ENCODE measurements around the gene DUXB.

Gene DUXB

DNA sequence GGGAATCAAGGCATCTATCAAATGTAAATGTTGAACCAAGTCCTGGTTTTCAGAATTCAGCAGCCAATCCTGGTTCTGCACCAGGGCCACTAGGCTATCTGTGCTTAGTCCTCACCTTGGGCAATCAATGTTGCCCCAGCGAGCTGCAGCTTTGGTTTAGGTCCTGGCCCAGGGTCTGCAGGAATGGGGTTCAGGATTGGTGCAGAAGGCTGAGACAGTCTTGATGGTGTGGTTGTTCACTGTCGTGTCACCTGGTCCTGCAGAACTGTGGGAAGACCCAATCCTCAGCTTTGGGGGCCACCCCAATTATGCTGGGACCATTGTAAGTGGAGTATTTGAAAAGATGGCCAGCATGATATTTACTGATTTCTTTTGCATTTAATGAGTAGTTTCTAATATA is 43.1 kb downstream of the DUXB start:
- no peaks in the 10 kb centered on the region for H3K27me3 ChIP-seq (ENCODE audit: insufficient read depth, low read length, poor library complexity)
- H3K9ac ChIP-seq (ENCODE audit: low read length), result no peak overlapping the region
- no CpG with 5 or more reads among the region's 2 CpGs for WGBS (ENCODE audit: extremely low coverage, insufficient coverage, low lambda C conversion rate)
- no peak overlapping the region for H3K56ac ChIP-seq (ENCODE audit: low read length)
- H3K79me2 ChIP-seq (ENCODE audit: control insufficient read depth, insufficient read depth, low read length), result no peaks in the 10 kb centered on the region
- H4K8ac ChIP-seq (ENCODE audit: low read depth, low read length), result no peak overlapping the region
- H2BK15ac ChIP-seq (replicated peaks; ENCODE audit: low read depth), result no peak overlapping the region
- H3K79me1 ChIP-seq (ENCODE audit: low read length), result peaks cover 2% of the 10 kb centered on the region
- H4K5ac ChIP-seq (ENCODE audit: low read length), result no peak overlapping the region
- no peak overlapping the region for H3K4ac ChIP-seq (ENCODE audit: low read depth, low read length)
- no peak overlapping the region for H2AK5ac ChIP-seq (ENCODE audit: low read length)
- no peak overlapping the region for H3K4me3 ChIP-seq (ENCODE audit: low read length)
- no peak overlapping the region for H3K27ac ChIP-seq (ENCODE audit: low read depth, low read length)
- no peaks in the 10 kb centered on the region for H3K36me3 ChIP-seq (ENCODE audit: control insufficient read depth, insufficient read depth, low read length)
- no peak overlapping the region for H3K18ac ChIP-seq (ENCODE audit: low read length)
- no peaks in the 10 kb centered on the region for H3K4me1 ChIP-seq (ENCODE audit: control insufficient read depth, low read depth, low read length)
- no peak overlapping the region for H3K23ac ChIP-seq (ENCODE audit: low read length)
- H3K4me2 ChIP-seq (ENCODE audit: low read length), result no peak overlapping the region
- no peak overlapping the region for H2BK120ac ChIP-seq (ENCODE audit: low read depth, low read length)
- DNase-seq, result no peak
- no peak overlapping the region for H2BK5ac ChIP-seq (ENCODE audit: low read length)

GRCh38 chr16:75653922-75654321 is 47.3 kb downstream of the DUXB start:
- H2BK120ac ChIP-seq (ENCODE audit: low read depth, low read length), result no peak overlapping the region
- no peak overlapping the region for H3K23ac ChIP-seq (ENCODE audit: low read length)
- peaks cover 3% of the 10 kb centered on the region for H3K4me1 ChIP-seq (ENCODE audit: control insufficient read depth, low read depth, low read length)
- H3K9ac ChIP-seq (ENCODE audit: low read length), result no peak overlapping the region
- H3K4me3 ChIP-seq (ENCODE audit: low read length), result no peak overlapping the region
- H2BK5ac ChIP-seq (ENCODE audit: low read length), result no peak overlapping the region
- peaks cover 24% of the 10 kb centered on the region for H3K79me2 ChIP-seq (ENCODE audit: control insufficient read depth, insufficient read depth, low read length)
- no peak overlapping the region for H2AK5ac ChIP-seq (ENCODE audit: low read length)
- peaks cover 3% of the 10 kb centered on the region for H3K79me1 ChIP-seq (ENCODE audit: low read length)
- H4K5ac ChIP-seq (ENCODE audit: low read length), result no peak overlapping the region
- WGBS (ENCODE audit: extremely low coverage, insufficient coverage, low lambda C conversion rate), result no CpG with 5 or more reads among the region's 1 CpG
- no peaks in the 10 kb centered on the region for H3K27me3 ChIP-seq (ENCODE audit: insufficient read depth, low read length, poor library complexity)
- no peak overlapping the region for H3K4ac ChIP-seq (ENCODE audit: low read depth, low read length)
- no peak overlapping the region for H3K27ac ChIP-seq (ENCODE audit: low read depth, low read length)
- H3K56ac ChIP-seq (ENCODE audit: low read length), result no peak overlapping the region
- H3K36me3 ChIP-seq (ENCODE audit: control insufficient read depth, insufficient read depth, low read length), result no peaks in the 10 kb centered on the region
- no peak overlapping the region for H3K4me2 ChIP-seq (ENCODE audit: low read length)
- no peak overlapping the region for H4K8ac ChIP-seq (ENCODE audit: low read depth, low read length)
- no peak overlapping the region for H2BK15ac ChIP-seq (replicated peaks; ENCODE audit: low read depth)
- no peak overlapping the region for H3K18ac ChIP-seq (ENCODE audit: low read length)
- no peak for DNase-seq

GRCh38 chr16:75648265-75649076 is 52.8 kb downstream of the DUXB start:
- Histone ChIP-seq H3K79me1 (ENCODE audit: low read length) (peaks cover 10% of the 10 kb centered on the region), H3K4me3 (ENCODE audit: low read length) (peak overlapping the region; percentile 95), H3K27ac (ENCODE audit: low read depth, low read length) (peak overlapping the region; percentile 57), H4K8ac (ENCODE audit: low read depth, low read length) (no peak overlapping the region), H2AK5ac (ENCODE audit: low read length) (no peak overlapping the region), H3K79me2 (ENCODE audit: control insufficient read depth, insufficient read depth, low read length) (peaks cover 63% of the 10 kb centered on the region), H3K4ac (ENCODE audit: low read depth, low read length) (peak overlapping the region; percentile 64), H3K23ac (ENCODE audit: low read length) (no peak overlapping the region), H2BK5ac (ENCODE audit: low read length) (peak overlapping the region; percentile 12), H3K18ac (ENCODE audit: low read length) (peak overlapping the region; percentile 62), H3K56ac (ENCODE audit: low read length) (peak overlapping the region; percentile 98), H2BK15ac (replicated peaks; ENCODE audit: low read depth) (no peak overlapping the region), H3K27me3 (ENCODE audit: insufficient read depth, low read length, poor library complexity) (no peaks in the 10 kb centered on the region), H3K36me3 (ENCODE audit: control insufficient read depth, insufficient read depth, low read length) (no peaks in the 10 kb centered on the region), H3K4me1 (ENCODE audit: control insufficient read depth, low read depth, low read length) (peaks cover 3% of the 10 kb centered on the region), H2BK120ac (ENCODE audit: low read depth, low read length) (no peak overlapping the region), H3K4me2 (ENCODE audit: low read length) (peak overlapping the region; percentile 85), H4K5ac (ENCODE audit: low read length) (no peak overlapping the region), H3K9ac (ENCODE audit: low read length) (peak overlapping the region; percentile 92)
- no CpG with 5 or more reads among the region's 62 CpGs for WGBS (ENCODE audit: extremely low coverage, insufficient coverage, low lambda C conversion rate)
- DNase-seq, result peak; percentile 87

- H4K5ac ChIP-seq (ENCODE audit: low read length), result no peak within 1 kb of the TSS
- no CpG with 5 or more reads among the region's 76 CpGs for WGBS (ENCODE audit: extremely low coverage, insufficient coverage, low lambda C conversion rate)
- peak within 1 kb of the TSS; percentile 62 for H3K18ac ChIP-seq (ENCODE audit: low read length)
- no peak within 1 kb of the TSS for H2BK120ac ChIP-seq (ENCODE audit: low read depth, low read length)
- H3K56ac ChIP-seq (ENCODE audit: low read length), result peak within 1 kb of the TSS; percentile 98
- peak within 1 kb of the TSS; percentile 83 for H3K4ac ChIP-seq (ENCODE audit: low read depth, low read length)
- DNase-seq, result peak; percentile 97
- peak within 1 kb of the TSS; percentile 21 for H2BK5ac ChIP-seq (ENCODE audit: low read length)
- no peaks in the 10 kb centered on the region for H3K27me3 ChIP-seq (ENCODE audit: insufficient read depth, low read length, poor library complexity)
- H2BK15ac ChIP-seq (replicated peaks; ENCODE audit: low read depth), result no peak within 1 kb of the TSS
- H3K9ac ChIP-seq (ENCODE audit: low read length), result peak within 1 kb of the TSS; percentile 98
- peaks cover 3% of the 10 kb centered on the region for H3K4me1 ChIP-seq (ENCODE audit: control insufficient read depth, low read depth, low read length)
- peak within 1 kb of the TSS; percentile 98 for H3K4me3 ChIP-seq (ENCODE audit: low read length)
- H2AK5ac ChIP-seq (ENCODE audit: low read length), result no peak within 1 kb of the TSS
- peak within 1 kb of the TSS; percentile 68 for H3K23ac ChIP-seq (ENCODE audit: low read length)
- H3K4me2 ChIP-seq (ENCODE audit: low read length), result peak within 1 kb of the TSS; percentile 96
- H3K36me3 ChIP-seq (ENCODE audit: control insufficient read depth, insufficient read depth, low read length), result no peaks in the 10 kb centered on the region
- H3K79me2 ChIP-seq (ENCODE audit: control insufficient read depth, insufficient read depth, low read length), result peaks cover 65% of the 10 kb centered on the region
- peaks cover 10% of the 10 kb centered on the region for H3K79me1 ChIP-seq (ENCODE audit: low read length)
- H3K27ac ChIP-seq (ENCODE audit: low read depth, low read length), result peak within 1 kb of the TSS; percentile 57
- H4K8ac ChIP-seq (ENCODE audit: low read depth, low read length), result no peak within 1 kb of the TSS
Measured at GRCh38 chr16:75647492-75648264, 53.6 kb downstream of the DUXB start, which contains the start of the genes KARS1 and TERF2IP. Gene KARS1 (minus strand): TSS chr16:75647665. CDS start chr16:75647639, 26 bp downstream. Gene TERF2IP (plus strand): TSS chr16:75647773. CDS start chr16:75647883, 110 bp downstream.

- H2BK120ac ChIP-seq (ENCODE audit: low read depth, low read length), result no peak overlapping the region
- H3K79me1 ChIP-seq (ENCODE audit: low read length), result peaks cover 14% of the 10 kb centered on the region
- H3K9ac ChIP-seq (ENCODE audit: low read length), result peak overlapping the region; percentile 98
- no peaks in the 10 kb centered on the region for H3K36me3 ChIP-seq (ENCODE audit: control insufficient read depth, insufficient read depth, low read length)
- H2BK5ac ChIP-seq (ENCODE audit: low read length), result peak overlapping the region; percentile 21
- H4K5ac ChIP-seq (ENCODE audit: low read length), result no peak overlapping the region
- DNase-seq, result no peak
- H3K4me2 ChIP-seq (ENCODE audit: low read length), result peak overlapping the region; percentile 96
- peaks cover 68% of the 10 kb centered on the region for H3K79me2 ChIP-seq (ENCODE audit: control insufficient read depth, insufficient read depth, low read length)
- H4K8ac ChIP-seq (ENCODE audit: low read depth, low read length), result no peak overlapping the region
- no peak overlapping the region for H3K27ac ChIP-seq (ENCODE audit: low read depth, low read length)
- H3K27me3 ChIP-seq (ENCODE audit: insufficient read depth, low read length, poor library complexity), result no peaks in the 10 kb centered on the region
- no peak overlapping the region for H2BK15ac ChIP-seq (replicated peaks; ENCODE audit: low read depth)
- H3K18ac ChIP-seq (ENCODE audit: low read length), result no peak overlapping the region
- H2AK5ac ChIP-seq (ENCODE audit: low read length), result no peak overlapping the region
- H3K23ac ChIP-seq (ENCODE audit: low read length), result peak overlapping the region; percentile 29
- H3K4me3 ChIP-seq (ENCODE audit: low read length), result peak overlapping the region; percentile 98
- peak overlapping the region; percentile 83 for H3K4ac ChIP-seq (ENCODE audit: low read depth, low read length)
- H3K4me1 ChIP-seq (ENCODE audit: control insufficient read depth, low read depth, low read length), result peaks cover 3% of the 10 kb centered on the region
- peak overlapping the region; percentile 98 for H3K56ac ChIP-seq (ENCODE audit: low read length)
- WGBS (ENCODE audit: extremely low coverage, insufficient coverage, low lambda C conversion rate), result no CpG with 5 or more reads among the region's 18 CpGs
Measured at GRCh38 chr16:75647112-75647491, 54.2 kb downstream of the DUXB start.

Measured in mesendoderm (in vitro differentiated cells).